Measurements from ENCODE around the gene SCRN2. TPM values are rescaled to one million over a fixed set of nuclear protein-coding genes. Genes with fewer than 3 reads are reported as not detected.

Gene SCRN2
- total and polyA plus RNA-seq, 4 donors = 13.7 to 44.2 (median 33.7) TPM

DNA sequence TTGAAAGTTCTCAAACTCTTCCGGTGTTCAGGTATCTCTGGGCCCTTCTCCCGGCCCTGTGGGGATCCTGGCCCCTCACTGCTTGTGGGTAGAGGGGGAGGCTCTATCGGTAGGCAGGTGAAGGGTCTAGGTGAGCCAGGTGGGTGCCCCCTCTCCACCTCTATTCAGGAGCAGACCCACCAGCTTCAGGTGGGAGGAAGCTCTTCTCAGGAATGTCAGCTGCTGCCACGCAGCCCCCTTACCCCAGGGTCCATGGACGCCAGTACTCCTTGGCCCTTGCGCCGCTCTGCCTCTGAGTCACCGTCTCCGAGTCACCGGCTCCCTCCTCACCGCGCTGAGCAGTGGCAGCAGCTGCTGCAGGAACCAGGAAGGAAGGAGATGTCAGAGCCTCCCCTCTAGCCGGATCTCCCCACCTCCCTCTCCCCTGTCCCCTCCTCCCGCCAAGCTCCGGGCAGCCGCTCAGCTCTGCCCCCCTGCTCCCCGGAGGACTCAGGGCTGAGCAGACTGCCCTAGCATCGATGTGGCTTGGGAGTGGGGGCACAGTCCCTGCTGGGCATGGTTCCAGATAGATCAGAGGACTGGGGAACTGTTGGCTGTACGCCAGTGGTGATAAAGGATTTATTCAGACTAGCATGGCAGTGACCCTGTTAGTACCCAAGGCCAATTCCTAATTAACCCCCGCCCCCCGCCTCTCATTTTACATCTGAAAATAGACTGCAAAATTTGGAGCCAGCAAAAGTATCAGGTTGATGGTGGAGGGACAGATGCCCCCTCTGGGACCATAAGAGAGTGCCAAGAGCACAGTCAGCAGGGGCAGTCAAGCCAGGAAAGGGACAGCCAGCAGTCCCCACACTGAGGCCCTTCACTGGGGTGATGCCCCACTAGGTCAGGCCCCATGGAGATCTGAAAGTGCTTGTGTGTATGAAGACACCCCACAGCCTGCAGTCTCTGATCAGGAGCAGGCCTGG, 19.4 kb downstream of the SCRN2 start, which contains the start of gene OSBPL7:
Gene OSBPL7 (minus strand): TSS at position 371 of the 968 bp plus-strand sequence. CDS start 1,516 bp downstream, outside the sequence.
- peaks cover 60% of the 10 kb centered on the region for H3K36me3 ChIP-seq (ENCODE audit: control insufficient read depth, insufficient read depth, low read length)
- H3K27me3 ChIP-seq (ENCODE audit: control insufficient read depth, insufficient read depth, low read length) = no peaks in the 10 kb centered on the region
- 0% methylated on average over 15 of the region's 21 CpGs for WGBS (ENCODE audit: insufficient coverage)
- H3K4me1 ChIP-seq (ENCODE audit: control insufficient read depth, insufficient read depth, low read length) = peaks cover 32% of the 10 kb centered on the region
- peak within 1 kb of the TSS; percentile 84 for H3K4me3 ChIP-seq (ENCODE audit: low read depth, low read length)
- DNase-seq (ENCODE audit: low read depth in 4 of 6, low spot score in 6 of 6) = peak in 5 of 6 donors; percentile 54 to 95 (median 69)
- no peaks in the 10 kb centered on the region for H3K9me3 ChIP-seq (ENCODE audit: control insufficient read depth, insufficient read depth, low read length)
- peak within 1 kb of the TSS; percentile 45 for H3K27ac ChIP-seq (ENCODE audit: low read depth, low read length)

- 0% methylated on average over 4 of the region's 4 CpGs for WGBS (ENCODE audit: insufficient coverage)
- H3K27me3 ChIP-seq (ENCODE audit: control insufficient read depth, insufficient read depth, low read length) = no peaks in the 10 kb centered on the region
- no peak for DNase-seq (ENCODE audit: low read depth in 4 of 6, low spot score in 6 of 6)
- H3K27ac ChIP-seq (ENCODE audit: low read depth, low read length) = peak overlapping the region; percentile 16
- H3K36me3 ChIP-seq (ENCODE audit: control insufficient read depth, insufficient read depth, low read length) = peaks cover 60% of the 10 kb centered on the region
- H3K4me1 ChIP-seq (ENCODE audit: control insufficient read depth, insufficient read depth, low read length) = peaks cover 32% of the 10 kb centered on the region
- no peaks in the 10 kb centered on the region for H3K9me3 ChIP-seq (ENCODE audit: control insufficient read depth, insufficient read depth, low read length)
- peak overlapping the region; percentile 84 for H3K4me3 ChIP-seq (ENCODE audit: low read depth, low read length)
Observed at GRCh38 chr17:47821031-47821423, 20.0 kb downstream of the SCRN2 start.

- WGBS (ENCODE audit: insufficient coverage) = 60% methylated on average over 8 of the region's 12 CpGs
Observed at GRCh38 chr17:47820033-47820789, 20.9 kb downstream of the SCRN2 start.

DNA sequence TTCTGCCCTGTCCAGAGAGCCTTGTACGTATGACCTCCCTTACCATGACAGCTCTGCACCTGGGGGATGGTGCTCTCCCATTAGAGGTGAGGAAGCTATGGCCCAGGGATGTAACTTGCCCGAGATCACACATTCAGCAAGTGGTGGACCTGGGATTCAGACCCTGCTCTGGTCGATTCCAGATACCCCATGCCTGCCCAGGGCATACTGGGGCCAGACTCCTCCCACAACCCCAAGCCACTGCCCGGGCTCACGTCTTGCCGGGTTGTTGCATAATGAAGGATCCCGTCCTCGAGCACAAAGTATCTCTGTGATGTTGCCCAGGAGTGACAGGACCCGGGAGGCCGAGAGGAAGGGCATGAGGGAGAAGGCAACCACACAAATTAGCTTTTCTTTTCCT, 21.6 kb downstream of the SCRN2 start:
- H3K4me3 ChIP-seq (ENCODE audit: low read depth, low read length) = no peak overlapping the region
- H3K36me3 ChIP-seq (ENCODE audit: control insufficient read depth, insufficient read depth, low read length) = peaks cover 69% of the 10 kb centered on the region
- no peaks in the 10 kb centered on the region for H3K27me3 ChIP-seq (ENCODE audit: control insufficient read depth, insufficient read depth, low read length)
- DNase-seq (ENCODE audit: low read depth in 4 of 6, low spot score in 6 of 6) = no peak
- WGBS (ENCODE audit: insufficient coverage) = 65% methylated on average over 7 of the region's 10 CpGs
- H3K4me1 ChIP-seq (ENCODE audit: control insufficient read depth, insufficient read depth, low read length) = peaks cover 32% of the 10 kb centered on the region
- no peak overlapping the region for H3K27ac ChIP-seq (ENCODE audit: low read depth, low read length)
- H3K9me3 ChIP-seq (ENCODE audit: control insufficient read depth, insufficient read depth, low read length) = no peaks in the 10 kb centered on the region

More at GRCh38 chr17:47820033-47820789, 20.9 kb downstream of the SCRN2 start:
- no peaks in the 10 kb centered on the region for H3K27me3 ChIP-seq (ENCODE audit: control insufficient read depth, insufficient read depth, low read length)
- H3K36me3 ChIP-seq (ENCODE audit: control insufficient read depth, insufficient read depth, low read length) = peaks cover 64% of the 10 kb centered on the region
- no peak for DNase-seq (ENCODE audit: low read depth in 4 of 6, low spot score in 6 of 6)
- no peak overlapping the region for H3K27ac ChIP-seq (ENCODE audit: low read depth, low read length)
- no peak overlapping the region for H3K4me3 ChIP-seq (ENCODE audit: low read depth, low read length)
- H3K4me1 ChIP-seq (ENCODE audit: control insufficient read depth, insufficient read depth, low read length) = peaks cover 32% of the 10 kb centered on the region
- no peaks in the 10 kb centered on the region for H3K9me3 ChIP-seq (ENCODE audit: control insufficient read depth, insufficient read depth, low read length)

DNA sequence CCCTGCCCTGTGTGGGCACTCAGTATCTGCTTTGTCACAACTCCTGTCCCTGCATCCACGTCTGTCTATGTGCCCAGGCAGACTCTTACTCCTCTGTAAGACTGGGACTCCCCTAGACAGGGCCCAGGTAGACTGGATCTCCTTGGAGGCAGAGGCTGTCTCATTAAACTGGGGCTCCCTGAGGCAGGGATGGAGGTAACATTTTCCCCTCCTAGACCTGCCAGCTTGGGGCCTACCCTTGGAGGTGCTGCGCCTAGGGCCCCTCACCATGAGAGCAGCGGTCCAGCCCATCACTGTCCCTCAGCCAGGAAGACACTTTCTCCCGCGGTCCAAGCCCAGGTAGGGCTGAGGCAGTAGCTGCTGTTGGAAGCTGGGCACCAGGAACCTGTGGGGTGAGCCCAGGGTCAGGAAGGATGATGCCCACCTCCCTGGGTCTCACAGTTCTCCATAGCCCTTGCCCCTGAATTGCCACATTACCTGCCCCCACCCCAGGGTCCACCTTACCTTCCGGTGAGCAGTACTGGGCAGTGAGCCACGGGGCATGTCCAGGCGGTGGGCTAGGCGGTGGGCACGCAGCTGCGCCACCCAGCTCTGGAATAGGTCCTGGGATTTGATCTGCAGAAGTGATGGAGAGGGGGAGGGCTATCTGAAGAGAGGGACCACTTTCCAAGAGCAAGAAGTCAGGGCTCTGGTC, 22.9 kb downstream of the SCRN2 start:
- peaks cover 32% of the 10 kb centered on the region for H3K4me1 ChIP-seq (ENCODE audit: control insufficient read depth, insufficient read depth, low read length)
- H3K27ac ChIP-seq (ENCODE audit: low read depth, low read length) = no peak overlapping the region
- DNase-seq (ENCODE audit: low read depth in 4 of 6, low spot score in 6 of 6) = no peak
- 92% methylated on average over 8 of the region's 11 CpGs for WGBS (ENCODE audit: insufficient coverage)
- no peak overlapping the region for H3K4me3 ChIP-seq (ENCODE audit: low read depth, low read length)
- H3K36me3 ChIP-seq (ENCODE audit: control insufficient read depth, insufficient read depth, low read length) = peaks cover 72% of the 10 kb centered on the region
- H3K27me3 ChIP-seq (ENCODE audit: control insufficient read depth, insufficient read depth, low read length) = no peaks in the 10 kb centered on the region
- H3K9me3 ChIP-seq (ENCODE audit: control insufficient read depth, insufficient read depth, low read length) = no peaks in the 10 kb centered on the region

- 98% methylated on average over 10 of the region's 10 CpGs for WGBS (ENCODE audit: insufficient coverage)
- H3K27ac ChIP-seq (ENCODE audit: low read depth, low read length) = no peak overlapping the region
- H3K36me3 ChIP-seq (ENCODE audit: control insufficient read depth, insufficient read depth, low read length) = peaks cover 82% of the 10 kb centered on the region
- H3K9me3 ChIP-seq (ENCODE audit: control insufficient read depth, insufficient read depth, low read length) = no peaks in the 10 kb centered on the region
- H3K27me3 ChIP-seq (ENCODE audit: control insufficient read depth, insufficient read depth, low read length) = no peaks in the 10 kb centered on the region
- H3K4me3 ChIP-seq (ENCODE audit: low read depth, low read length) = no peak overlapping the region
- peaks cover 21% of the 10 kb centered on the region for H3K4me1 ChIP-seq (ENCODE audit: control insufficient read depth, insufficient read depth, low read length)
- no peak for DNase-seq (ENCODE audit: low read depth in 4 of 6, low spot score in 6 of 6)
Observed at GRCh38 chr17:47816947-47817346, 24.1 kb downstream of the SCRN2 start.

- no peaks in the 10 kb centered on the region for H3K9me3 ChIP-seq (ENCODE audit: control insufficient read depth, insufficient read depth, low read length)
- peaks cover 17% of the 10 kb centered on the region for H3K4me1 ChIP-seq (ENCODE audit: control insufficient read depth, insufficient read depth, low read length)
- no peak overlapping the region for H3K27ac ChIP-seq (ENCODE audit: low read depth, low read length)
- 94% methylated on average over 18 of the region's 21 CpGs for WGBS (ENCODE audit: insufficient coverage)
- DNase-seq (ENCODE audit: low read depth in 4 of 6, low spot score in 6 of 6) = no peak
- H3K36me3 ChIP-seq (ENCODE audit: control insufficient read depth, insufficient read depth, low read length) = peaks cover 89% of the 10 kb centered on the region
- no peaks in the 10 kb centered on the region for H3K27me3 ChIP-seq (ENCODE audit: control insufficient read depth, insufficient read depth, low read length)
- H3K4me3 ChIP-seq (ENCODE audit: low read depth, low read length) = no peak overlapping the region
Observed at GRCh38 chr17:47816111-47816735, 24.9 kb downstream of the SCRN2 start.

- 95% methylated on average over 21 of the region's 21 CpGs for WGBS (ENCODE audit: insufficient coverage)
- peaks cover 98% of the 10 kb centered on the region for H3K36me3 ChIP-seq (ENCODE audit: control insufficient read depth, insufficient read depth, low read length)
- H3K4me3 ChIP-seq (ENCODE audit: low read depth, low read length) = no peak overlapping the region
- H3K27ac ChIP-seq (ENCODE audit: low read depth, low read length) = no peak overlapping the region
- no peak for DNase-seq (ENCODE audit: low read depth in 4 of 6, low spot score in 6 of 6)
- H3K9me3 ChIP-seq (ENCODE audit: control insufficient read depth, insufficient read depth, low read length) = no peaks in the 10 kb centered on the region
- H3K27me3 ChIP-seq (ENCODE audit: control insufficient read depth, insufficient read depth, low read length) = no peaks in the 10 kb centered on the region
- H3K4me1 ChIP-seq (ENCODE audit: control insufficient read depth, insufficient read depth, low read length) = peaks cover 10% of the 10 kb centered on the region
Observed at GRCh38 chr17:47815106-47815918, 25.8 kb downstream of the SCRN2 start.

Data from spinal cord (tissue), 10 donors.